CD4-positive, alpha-beta T cell treated with Interleukin-6 for 4 hours (primary cell): ENCODE measurements around the gene FGF14.

Experiments used
- DNase-seq: peaks from one replicate; pipeline ENCODE4 v3.0.0-alpha.2; 2020; ENCODE audit warnings: mixed read lengths

FGF14 gene

DNA sequence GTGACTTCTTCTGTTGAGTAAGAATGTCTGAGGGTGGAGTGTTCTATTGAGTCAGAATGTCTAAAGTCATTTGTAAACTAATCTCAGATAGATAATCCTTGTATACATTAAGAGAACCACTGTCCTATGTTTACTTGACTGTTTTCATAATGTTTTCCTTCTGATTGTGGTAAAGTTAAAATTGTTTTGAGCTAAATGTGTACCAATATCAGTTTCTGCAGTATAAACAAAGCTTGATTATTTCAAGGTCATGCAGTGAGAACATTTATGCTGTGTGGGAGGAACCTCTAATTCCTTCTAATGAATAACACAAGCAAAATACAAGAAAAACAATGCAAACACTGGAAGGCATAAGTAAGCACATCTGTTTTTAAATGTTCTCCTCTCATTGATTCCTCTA is 434.6 kb downstream of the FGF14 start:
- DNase-seq: no peak

GRCh38 chr13:101965096-101965495 is 436.8 kb downstream of the FGF14 start:
- no peak for DNase-seq

GRCh38 chr13:101959016-101959415 is 442.8 kb downstream of the FGF14 start:
- no peak for DNase-seq

- DNase-seq: no peak
Measured at GRCh38 chr13:101955764-101956163, 446.1 kb downstream of the FGF14 start.

DNA sequence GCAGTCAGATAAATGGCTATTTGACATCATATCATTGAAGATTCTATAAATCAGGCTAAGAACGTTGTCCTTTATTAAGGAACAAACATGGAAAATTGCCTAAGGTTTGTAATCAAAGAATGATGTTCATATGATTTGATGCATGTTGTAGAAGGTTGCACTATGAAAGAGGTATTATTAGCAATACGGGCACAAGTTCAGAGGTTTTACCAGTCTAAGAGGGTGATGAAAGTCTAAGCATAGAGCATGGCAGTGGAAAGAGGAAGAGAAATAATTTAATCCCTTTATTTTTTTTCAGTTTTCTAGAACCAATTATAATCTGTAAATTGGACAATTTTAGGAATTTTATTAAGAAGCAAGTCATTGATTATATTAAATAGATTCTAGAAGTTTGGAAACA is 450.7 kb downstream of the FGF14 start:
- DNase-seq: no peak

GRCh38 chr13:101949681-101950080 is 452.2 kb downstream of the FGF14 start:
- DNase-seq: no peak

- DNase-seq: no peak
Measured at GRCh38 chr13:101946401-101946800, 455.4 kb downstream of the FGF14 start.

DNA sequence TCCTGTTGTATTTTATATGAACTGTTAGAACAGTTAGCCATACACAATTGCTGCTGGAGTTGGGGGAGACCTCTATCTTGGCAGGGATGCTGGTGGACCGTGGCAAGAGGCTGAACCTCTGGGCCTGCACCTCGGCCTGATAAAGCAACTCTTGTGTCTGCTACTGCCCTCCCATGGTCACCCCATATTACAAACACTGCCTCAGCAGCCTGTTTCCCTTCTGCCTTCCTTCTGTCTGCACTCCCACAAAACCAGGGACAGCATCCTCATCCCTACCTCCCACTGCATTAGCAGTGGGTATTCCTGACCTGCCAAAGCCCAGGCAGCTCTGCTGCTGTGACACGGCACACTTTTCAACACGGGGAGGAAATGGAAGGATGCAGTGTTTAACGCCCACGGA is 456.4 kb downstream of the FGF14 start:
- no peak for DNase-seq

GRCh38 chr13:101944521-101944920 is 457.3 kb downstream of the FGF14 start:
- DNase-seq: no peak

GRCh38 chr13:101942535-101943157 is 459.2 kb downstream of the FGF14 start:
- DNase-seq: no peak

- DNase-seq: no peak
Measured at GRCh38 chr13:101942038-101942437, 459.8 kb downstream of the FGF14 start.

DNA sequence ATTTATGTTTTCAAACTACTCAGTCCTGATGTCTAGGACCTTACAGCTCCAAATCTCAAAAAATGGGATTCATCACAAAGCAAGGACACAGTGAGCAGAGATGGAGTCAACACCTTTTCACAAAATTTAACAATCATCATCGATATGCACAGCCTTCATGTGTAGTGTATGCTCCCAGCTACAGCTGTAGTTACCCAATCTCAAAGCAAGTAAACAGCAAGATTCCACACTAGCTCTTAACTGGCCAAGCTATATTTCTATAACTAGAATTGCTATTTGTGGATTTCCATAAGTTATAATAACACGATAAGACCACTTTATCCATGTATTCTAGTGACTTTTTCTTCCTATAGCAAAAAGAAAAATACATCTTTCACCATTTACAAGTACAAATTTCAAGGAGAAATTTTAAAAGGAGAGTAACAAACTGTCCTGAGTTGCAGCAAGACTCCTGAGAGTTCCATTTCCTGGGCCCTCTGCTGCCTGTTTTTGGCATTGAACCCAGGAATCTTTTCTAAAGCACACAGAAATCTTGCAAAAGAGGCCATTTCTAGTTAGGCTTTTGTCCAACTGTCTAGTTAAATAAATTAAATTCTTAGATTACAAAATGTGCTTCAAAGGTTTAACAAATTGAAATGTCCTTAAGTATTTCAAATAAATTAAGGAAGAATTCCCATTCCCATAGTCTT is 460.6 kb downstream of the FGF14 start:
- DNase-seq: no peak

DNA sequence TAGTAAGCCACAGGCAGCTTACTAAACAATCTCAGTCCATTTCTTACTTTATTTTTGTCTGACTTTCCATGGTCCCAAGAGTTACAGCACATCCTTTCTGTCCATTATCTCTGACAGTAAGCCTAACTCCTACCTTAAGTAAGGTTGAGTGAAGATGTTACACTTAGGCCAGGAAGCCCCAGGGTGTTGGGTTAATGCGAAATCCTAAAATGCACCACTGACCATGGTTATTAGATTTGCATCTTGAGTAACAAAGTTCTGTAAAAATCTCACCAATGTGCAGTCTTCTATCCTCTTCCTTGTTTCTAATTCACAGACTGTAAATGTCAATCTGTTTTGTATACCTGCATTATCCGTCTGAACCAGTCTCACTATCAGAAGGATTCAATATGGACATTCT is 462.5 kb downstream of the FGF14 start:
- DNase-seq: no peak

DNA sequence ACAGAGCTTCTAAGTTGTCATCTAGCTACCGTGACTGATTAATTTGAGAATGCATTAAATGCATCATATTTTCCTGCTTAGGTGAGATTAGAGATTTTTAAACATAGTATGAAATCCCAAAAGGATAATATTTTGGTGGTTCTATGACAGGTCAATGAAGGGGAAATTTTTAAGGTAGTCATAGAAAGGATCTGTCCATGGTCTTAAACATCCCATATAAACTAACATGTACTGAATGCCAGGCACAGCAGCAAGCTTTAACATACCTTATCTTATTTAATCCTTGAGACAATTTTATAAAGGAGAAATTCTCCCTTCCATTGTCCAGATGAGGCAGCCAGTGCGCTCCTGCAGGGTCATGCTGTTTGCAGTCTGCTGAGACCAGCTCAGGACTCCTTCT is 466.0 kb downstream of the FGF14 start:
- no peak for DNase-seq

- no peak for DNase-seq
Measured at GRCh38 chr13:101931186-101931585, 470.7 kb downstream of the FGF14 start.

GRCh38 chr13:101930331-101930730 is 471.5 kb downstream of the FGF14 start:
- no peak for DNase-seq

DNA sequence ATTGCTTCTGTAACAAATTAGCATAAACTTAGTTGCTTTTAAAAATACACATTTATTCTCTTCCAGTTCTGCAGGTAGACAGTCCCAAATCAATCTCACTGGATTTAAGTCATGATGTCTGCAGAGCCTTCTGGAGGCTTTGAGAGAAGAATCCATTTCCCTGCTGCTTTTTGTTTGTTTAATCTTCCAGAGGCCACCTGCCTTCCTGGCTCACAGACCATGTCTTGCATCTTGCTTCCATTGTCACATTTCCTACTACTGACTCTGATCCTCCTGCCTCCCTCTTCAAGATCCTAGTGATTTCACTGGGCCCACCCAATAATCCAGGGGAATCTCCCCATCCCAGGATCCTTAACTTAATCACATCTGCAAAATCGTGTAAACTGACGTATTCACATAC is 476.1 kb downstream of the FGF14 start:
- no peak for DNase-seq

DNA sequence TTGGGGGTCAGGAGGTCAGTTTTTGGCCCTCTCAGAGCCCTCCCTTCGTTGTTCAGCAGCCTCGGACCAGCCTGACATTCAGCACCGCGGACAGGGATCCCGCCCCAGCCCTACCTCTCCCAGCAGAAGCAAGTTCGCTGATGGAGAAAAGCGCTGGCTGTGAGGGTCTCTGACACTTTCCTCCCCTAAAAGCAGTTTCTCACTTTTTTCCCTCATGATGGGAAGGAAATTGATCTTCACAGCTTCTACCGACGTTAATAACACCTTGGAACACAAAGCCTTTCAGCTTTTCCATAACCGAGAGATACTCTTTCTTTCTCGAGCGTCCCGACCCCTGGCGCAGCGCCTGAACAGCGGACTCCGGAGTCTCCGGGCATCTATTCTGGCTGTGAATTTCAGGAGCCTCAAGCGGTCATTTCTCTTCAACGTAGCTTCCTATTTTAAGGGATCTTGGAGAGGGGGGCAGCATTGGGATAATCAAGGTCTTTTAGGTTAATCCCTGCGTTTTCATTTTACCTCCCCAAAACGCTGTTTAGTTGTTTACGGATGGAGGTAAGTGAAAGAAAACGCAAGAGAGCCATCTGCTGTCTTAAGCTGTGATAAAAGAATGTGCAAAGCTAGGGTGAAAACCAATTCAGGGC is 482.2 kb downstream of the FGF14 start:
- no peak for DNase-seq

GRCh38 chr13:101917833-101918661 is 483.8 kb downstream of the FGF14 start:
- DNase-seq: no peak

DNA sequence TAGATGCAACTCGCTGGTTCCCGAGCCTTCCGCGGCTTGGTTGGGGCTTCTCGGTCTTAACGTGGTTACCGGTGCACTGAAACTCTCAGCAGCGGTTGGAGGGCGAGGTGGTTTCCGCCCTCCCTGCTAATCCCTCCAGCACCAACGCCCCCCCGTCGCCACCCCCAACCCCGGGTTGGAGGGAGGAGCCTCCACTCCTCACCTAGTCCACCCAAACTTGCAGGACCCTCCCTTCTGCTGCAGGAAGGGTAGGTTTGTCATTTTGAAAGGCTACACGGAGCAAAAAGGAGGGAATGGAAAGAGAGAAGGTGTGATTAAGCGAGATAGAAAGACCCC is 484.4 kb downstream of the FGF14 start:
- no peak for DNase-seq

GRCh38 chr13:101916775-101917474 is 484.9 kb downstream of the FGF14 start:
- DNase-seq: no peak

DNA sequence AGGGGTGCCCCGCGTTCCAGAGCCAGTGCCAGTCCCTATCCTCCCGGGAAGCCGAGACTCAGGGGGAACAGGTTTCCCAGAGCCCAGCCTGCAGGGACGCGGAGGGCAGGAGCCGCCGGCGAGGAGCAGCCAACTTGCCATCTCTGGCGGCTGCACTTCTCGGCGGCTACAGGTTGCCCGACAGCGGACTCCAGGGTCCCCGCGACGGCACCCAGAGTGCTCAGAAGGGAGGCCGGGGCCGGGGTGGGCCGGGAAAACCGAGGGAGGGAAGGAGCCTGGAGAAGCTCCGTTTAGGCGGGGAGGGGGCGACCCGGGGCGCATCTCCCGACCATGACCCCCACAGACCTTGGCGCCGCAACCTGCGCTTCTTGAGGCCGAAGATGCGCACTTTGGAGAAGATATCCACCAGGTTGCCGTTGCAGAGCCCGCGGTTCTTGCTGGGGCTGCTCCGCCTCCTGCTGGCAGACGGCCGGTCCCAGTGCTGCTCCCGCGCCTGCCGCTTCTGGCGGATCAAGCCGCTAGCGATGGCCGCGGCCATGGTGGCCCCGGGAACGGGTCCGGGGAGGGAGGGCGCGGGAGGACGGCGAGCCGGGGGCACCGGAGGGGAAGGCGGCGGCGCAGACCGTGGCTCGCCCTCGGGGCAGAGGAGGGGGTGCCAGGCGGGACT is 485.6 kb downstream of the FGF14 start:
- no peak for DNase-seq

DNA sequence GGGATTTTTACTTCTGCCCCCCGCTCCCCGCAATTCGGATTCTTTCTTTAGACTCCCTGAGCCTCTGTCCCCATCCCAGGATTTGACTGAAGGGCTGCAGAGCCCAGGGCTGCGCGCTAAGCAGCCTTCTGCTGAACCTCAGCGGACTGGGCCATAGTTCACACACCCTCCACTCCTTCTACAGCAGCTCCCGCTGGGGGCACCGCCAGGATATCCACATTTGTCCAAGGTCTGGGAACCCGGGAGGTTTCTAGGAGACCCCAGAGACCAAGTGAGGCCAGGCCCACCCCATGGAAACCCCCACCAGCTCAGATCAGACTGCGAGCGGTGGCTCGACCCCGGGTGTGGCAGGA is 486.1 kb downstream of the FGF14 start:
- DNase-seq: no peak
